OCI-LY7 (cell line): Measurements from ENCODE around the gene CEP63. TPM values are rescaled to one million over a fixed set of nuclear protein-coding genes. Genes with fewer than 3 reads are reported as not detected.

Experiments
- BruUV-seq: library from RNA; stranded (reverse); fragments of 400-500 nt; replicated peaks from 2 replicates; lab custom pipeline; 2021; lab: Mats Ljungman, UMichigan
- CTCF ChIA-PET: fragments of 300-600 bp; sonication (Branson Sonifier 250); formaldehyde crosslinking; loops from one replicate; lab custom pipeline; 2022; ENCODE audit warnings: antibody characterized with exemption; ENCODE audit not compliant: unreplicated experiment; lab: Charles Lee
- POLR2A ChIA-PET: fragments of 300-600 bp; sonication (Branson Sonifier 250); formaldehyde crosslinking; loops from one replicate; lab custom pipeline; 2022; ENCODE audit warnings: antibody characterized with exemption; lab: Charles Lee
- DNase-seq: peaks from one replicate; pipeline ENCODE4 v3.0.0-alpha.2; 2015; ENCODE audit warnings: low spot score
- H2AFZ ChIP-seq: fragments of 200-600 bp; sonication (generic), shearing (Covaris generic); 2 replicates; pipeline ENCODE4 v1.6.1; 2014; ENCODE audit warnings: mild to moderate bottlenecking, antibody characterized with exemption, low read length, moderate library complexity
- H3K27ac ChIP-seq: fragments of 200-600 bp; sonication (generic); 2 replicates; pipeline ENCODE4 v1.5.1; 2014; ENCODE audit warnings: mixed run types, low read depth, mild to moderate bottlenecking, moderate library complexity, low read length, inconsistent platforms; ENCODE audit not compliant: poor library complexity, severe bottlenecking
- H3K36me3 ChIP-seq: fragments of 200-600 bp; sonication (generic); 2 replicates; pipeline ENCODE4 v1.6.1; 2014; ENCODE audit warnings: mild to moderate bottlenecking, antibody characterized with exemption, low read length, moderate library complexity, mixed read lengths; ENCODE audit not compliant: insufficient read depth
- H3K4me1 ChIP-seq: fragments of 200-600 bp; sonication (generic); 2 replicates; pipeline ENCODE4 v1.5.1; 2014; ENCODE audit warnings: mild to moderate bottlenecking, low read length; ENCODE audit not compliant: insufficient read depth, poor library complexity, severe bottlenecking
- H3K4me2 ChIP-seq: fragments of 200-600 bp; sonication (generic); 2 replicates; pipeline ENCODE4 v1.6.1; 2014; ENCODE audit warnings: mild to moderate bottlenecking, low read length
- H3K4me3 ChIP-seq: fragments of 200-600 bp; sonication (generic); 2 replicates; pipeline ENCODE4 v1.5.1; 2014; ENCODE audit warnings: mild to moderate bottlenecking, low read depth, low read length; ENCODE audit not compliant: poor library complexity, severe bottlenecking
- H3K79me2 ChIP-seq: fragments of 200-600 bp; sonication (generic); 2 replicates; pipeline ENCODE4 v1.6.1; 2016; ENCODE audit warnings: low read depth, mild to moderate bottlenecking, low read length, moderate library complexity, mixed read lengths; ENCODE audit not compliant: insufficient read depth
- H3K9me2 ChIP-seq: fragments of 200-600 bp; sonication (generic); 2 replicates; pipeline ENCODE4 v1.6.1; 2016; ENCODE audit warnings: mild to moderate bottlenecking, low read length, mixed read lengths; ENCODE audit not compliant: insufficient read depth
- H3K9me3 ChIP-seq: fragments of 200-600 bp; sonication (generic); 2 replicates; pipeline ENCODE4 v1.6.1; 2014; ENCODE audit warnings: mild to moderate bottlenecking, mixed run types, low read length, mixed read lengths
- H4K20me1 ChIP-seq: fragments of 200-600 bp; sonication (generic); 2 replicates; pipeline ENCODE4 v1.6.1; 2014; ENCODE audit warnings: mild to moderate bottlenecking, antibody characterized with exemption, low read length, moderate library complexity, mixed read lengths; ENCODE audit not compliant: insufficient read depth
- EZH2phosphoT487 ChIP-seq: fragments of 200-600 bp; sonication (generic); IDR thresholded peaks from 2 replicates; pipeline ENCODE4 v1.6.1; 2018; ENCODE audit warnings: low read depth, borderline replicate concordance, mild to moderate bottlenecking, mixed run types, antibody characterized with exemption, low read length, moderate library complexity, mixed read lengths
- intact Hi-C: fragments of 100-400 bp; cut with micrococcal nuclease; formaldehyde crosslinking; loops from one replicate; pipeline ENCODE4 v1.10.0; 2022; ENCODE audit not compliant: unreplicated experiment
- total RNA-seq, 2 experiments: library from RNA; depleted of rRNA in 1 of 2; stranded (reverse); fragments of >200 nt in 1 of 2; shearing (Covaris generic) in 1 of 2; gene quantifications; 2 replicates each; pipeline ENCODE4 v1.2.3, GENCODE V29; 2014 to 2022
- TF ChIP-seq, protein P1 (sequence below): fragments of 200-600 bp; sonication (generic); conservative IDR thresholded peaks from 2 replicates; pipeline ENCODE4 v1.5.1; 2014; ENCODE audit warnings: mild to moderate bottlenecking, antibody characterized with exemption, low read length, moderate library complexity, mixed read lengths

Gene CEP63
- total RNA-seq, 2 experiments from 2014 or later = 42.8 to 45.7 TPM

DNA sequence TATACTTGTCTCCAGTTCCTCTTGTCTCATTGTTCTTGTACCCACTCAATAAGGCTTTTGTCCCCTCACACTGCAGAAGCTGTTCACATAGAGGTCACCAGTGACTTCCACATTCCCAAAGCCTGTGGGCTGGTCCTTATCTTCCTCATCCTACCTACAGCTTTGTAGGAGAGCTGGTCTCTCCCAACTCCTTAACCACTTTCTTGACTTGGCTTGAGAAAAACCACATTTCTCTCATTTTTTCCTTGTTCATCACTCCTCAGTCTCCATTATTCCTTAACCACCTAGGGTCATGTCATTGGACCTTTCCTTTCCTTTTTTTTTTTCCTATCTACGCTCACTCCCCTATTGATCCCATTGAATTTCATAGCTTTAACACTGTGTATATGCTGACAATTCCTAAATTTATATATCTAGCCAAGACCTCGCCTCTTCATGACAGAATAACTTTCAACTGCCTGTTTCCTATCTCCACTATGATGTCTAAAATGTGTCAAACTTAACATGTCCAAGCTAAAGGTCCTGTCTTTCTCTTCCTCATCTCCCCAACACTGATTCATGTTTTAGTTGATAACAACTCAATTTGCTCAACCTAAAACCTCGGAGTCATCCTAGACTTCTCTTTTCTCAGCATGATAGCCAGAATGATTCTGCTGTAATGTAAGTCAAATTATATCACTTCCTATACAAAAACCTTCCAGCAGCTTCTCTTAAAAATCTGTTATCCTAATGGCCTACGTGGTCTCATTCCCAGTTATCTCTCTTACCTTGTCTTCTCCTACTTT is 49.5 kb downstream of the CEP63 start:
- ChIA-PET CTCF (no interaction called here), POLR2A (interaction anchor here (0.6 to 1.0 kb wide), 3 partner anchors 10 to 53 kb away, joined by 3 to 4 read pairs (median 3); no protein-coding TSS in a partner anchor)
- H4K20me1 ChIP-seq = no peaks in the 10 kb centered on the region
- no peak overlapping the region for H3K27ac ChIP-seq
- H3K4me2 ChIP-seq = no peak overlapping the region
- BruUV-seq = no TSS peak
- DNase-seq = no peak
- H3K9me2 ChIP-seq = no peaks in the 10 kb centered on the region
- H3K4me1 ChIP-seq = no peaks in the 10 kb centered on the region
- no peak overlapping the region for H2AFZ ChIP-seq
- H3K9me3 ChIP-seq = no peaks in the 10 kb centered on the region
- intact Hi-C loops = no loop called here
- H3K36me3 ChIP-seq = peaks cover 38% of the 10 kb centered on the region
- no peak for TF ChIP-seq EZH2phosphoT487
- TF ChIP-seq, protein P1, sequence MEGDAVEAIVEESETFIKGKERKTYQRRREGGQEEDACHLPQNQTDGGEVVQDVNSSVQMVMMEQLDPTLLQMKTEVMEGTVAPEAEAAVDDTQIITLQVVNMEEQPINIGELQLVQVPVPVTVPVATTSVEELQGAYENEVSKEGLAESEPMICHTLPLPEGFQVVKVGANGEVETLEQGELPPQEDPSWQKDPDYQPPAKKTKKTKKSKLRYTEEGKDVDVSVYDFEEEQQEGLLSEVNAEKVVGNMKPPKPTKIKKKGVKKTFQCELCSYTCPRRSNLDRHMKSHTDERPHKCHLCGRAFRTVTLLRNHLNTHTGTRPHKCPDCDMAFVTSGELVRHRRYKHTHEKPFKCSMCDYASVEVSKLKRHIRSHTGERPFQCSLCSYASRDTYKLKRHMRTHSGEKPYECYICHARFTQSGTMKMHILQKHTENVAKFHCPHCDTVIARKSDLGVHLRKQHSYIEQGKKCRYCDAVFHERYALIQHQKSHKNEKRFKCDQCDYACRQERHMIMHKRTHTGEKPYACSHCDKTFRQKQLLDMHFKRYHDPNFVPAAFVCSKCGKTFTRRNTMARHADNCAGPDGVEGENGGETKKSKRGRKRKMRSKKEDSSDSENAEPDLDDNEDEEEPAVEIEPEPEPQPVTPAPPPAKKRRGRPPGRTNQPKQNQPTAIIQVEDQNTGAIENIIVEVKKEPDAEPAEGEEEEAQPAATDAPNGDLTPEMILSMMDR = no peak
- H3K79me2 ChIP-seq = no peaks in the 10 kb centered on the region
- H3K4me3 ChIP-seq = no peak overlapping the region

DNA sequence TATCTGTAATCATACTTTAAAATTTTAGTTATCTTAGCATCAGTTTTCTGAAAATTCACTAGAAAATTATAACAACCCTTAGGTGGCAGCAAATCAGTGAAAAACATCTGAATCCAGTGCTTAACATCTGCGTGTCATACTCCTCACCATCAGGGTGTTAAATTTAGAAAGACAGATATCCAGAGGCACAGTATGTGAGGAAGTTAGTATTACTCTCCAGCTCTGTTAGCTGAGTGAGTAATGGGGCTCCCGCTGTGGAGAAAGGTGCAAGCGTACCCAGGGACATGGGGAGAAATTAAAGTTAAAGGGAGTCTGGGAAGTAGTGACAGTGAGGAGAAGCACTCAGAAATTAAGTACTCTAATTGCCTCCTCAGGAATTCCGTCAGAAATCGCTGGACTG is 50.9 kb downstream of the CEP63 start:
- H3K4me1 ChIP-seq = no peaks in the 10 kb centered on the region
- CTCF ChIA-PET = no interaction called here
- no peaks in the 10 kb centered on the region for H3K9me2 ChIP-seq
- peaks cover 43% of the 10 kb centered on the region for H3K36me3 ChIP-seq
- H4K20me1 ChIP-seq = no peaks in the 10 kb centered on the region
- no peak for TF ChIP-seq EZH2phosphoT487
- TF ChIP-seq, protein P1 = no peak
- no peaks in the 10 kb centered on the region for H3K9me3 ChIP-seq
- POLR2A ChIA-PET = no interaction called here
- BruUV-seq = no TSS peak
- H2AFZ ChIP-seq = no peak overlapping the region
- intact Hi-C loops = no loop called here
- H3K79me2 ChIP-seq = no peaks in the 10 kb centered on the region
- no peak for DNase-seq
- no peak overlapping the region for H3K27ac ChIP-seq
- no peak overlapping the region for H3K4me3 ChIP-seq
- H3K4me2 ChIP-seq = no peak overlapping the region
